ENCODE measurements around the gene PKP2. TPM values are rescaled to one million over a fixed set of nuclear protein-coding genes. Genes with fewer than 3 reads are reported as not detected.
"Not testable (repeated sequence)": the region's sequence is repeated elsewhere in the genome, so short reads cannot be mapped to it uniquely, and the experiment has no call there.

PKP2 gene
- total RNA-seq, 3 donors from 2014 or later, result 28.5 to 39.2 (median 32.5) TPM

DNA sequence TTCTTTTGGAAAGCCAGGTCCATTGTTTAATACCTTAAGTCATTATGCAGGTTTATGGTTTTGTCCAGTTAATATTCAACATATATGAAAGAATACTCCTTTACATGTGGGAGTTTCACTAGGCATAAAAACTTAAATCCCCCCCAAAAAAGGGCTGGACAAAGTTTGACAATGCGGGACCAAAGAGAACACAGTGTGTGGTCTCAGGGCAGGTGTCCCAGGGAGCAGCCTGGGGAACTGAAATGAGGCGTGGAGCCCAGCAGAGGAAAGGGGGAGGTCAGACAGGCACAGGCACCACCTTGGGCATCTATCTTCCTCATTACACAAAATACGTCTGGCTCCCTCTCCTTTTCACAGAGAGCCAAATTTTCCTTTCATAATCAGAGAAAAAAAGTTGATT lies 22.5 kb downstream of the PKP2 start:
- no peak for TF ChIP-seq POLR2A (IDR thresholded peaks at IDR 0.05)
- TF ChIP-seq POLR2AphosphoS5 (IDR thresholded peaks at IDR 0.05), result no peak
- no peak for TF ChIP-seq CTCF (IDR thresholded peaks at IDR 0.05)
- intact Hi-C loops (cut with DNase I; ENCODE audit: low total_unique reads), result no loop called here

GRCh38 chr12:32872416-32872815 lies 24.2 kb downstream of the PKP2 start:
- H3K4me1 ChIP-seq; H3K36me3 ChIP-seq; intact Hi-C loops (cut with DNase I; ENCODE audit: low total_unique reads); H3K9me3 ChIP-seq; H3K27me3 ChIP-seq; H3K27ac ChIP-seq; DNase-seq (ENCODE audit: low spot score in 2 of 2); H3K4me3 ChIP-seq: not testable (repeated sequence)

More for the DNA sequence above, 22.5 kb downstream of the PKP2 start:
- no peak for DNase-seq (ENCODE audit: low spot score in 2 of 2)
- no peak overlapping the region for H3K27ac ChIP-seq
- peaks cover 4% of the 10 kb centered on the region for H3K36me3 ChIP-seq
- no peak overlapping the region for H3K4me3 ChIP-seq
- no peaks in the 10 kb centered on the region for H3K27me3 ChIP-seq
- no peaks in the 10 kb centered on the region for H3K9me3 ChIP-seq
- H3K4me1 ChIP-seq, result no peaks in the 10 kb centered on the region

GRCh38 chr12:32870716-32871115 lies 25.9 kb downstream of the PKP2 start:
- no peaks in the 10 kb centered on the region for H3K4me1 ChIP-seq
- no peak overlapping the region for H3K4me3 ChIP-seq
- H3K27ac ChIP-seq, result no peak overlapping the region
- H3K36me3 ChIP-seq, result no peaks in the 10 kb centered on the region
- H3K27me3 ChIP-seq, result no peaks in the 10 kb centered on the region
- DNase-seq (ENCODE audit: low spot score in 2 of 2), result no peak
- TF ChIP-seq POLR2AphosphoS5 (IDR thresholded peaks at IDR 0.05) (no peak), POLR2A (IDR thresholded peaks at IDR 0.05) (no peak), CTCF (IDR thresholded peaks at IDR 0.05) (no peak)
- H3K9me3 ChIP-seq, result no peaks in the 10 kb centered on the region
- intact Hi-C loops (cut with DNase I; ENCODE audit: low total_unique reads), result no loop called here

DNA sequence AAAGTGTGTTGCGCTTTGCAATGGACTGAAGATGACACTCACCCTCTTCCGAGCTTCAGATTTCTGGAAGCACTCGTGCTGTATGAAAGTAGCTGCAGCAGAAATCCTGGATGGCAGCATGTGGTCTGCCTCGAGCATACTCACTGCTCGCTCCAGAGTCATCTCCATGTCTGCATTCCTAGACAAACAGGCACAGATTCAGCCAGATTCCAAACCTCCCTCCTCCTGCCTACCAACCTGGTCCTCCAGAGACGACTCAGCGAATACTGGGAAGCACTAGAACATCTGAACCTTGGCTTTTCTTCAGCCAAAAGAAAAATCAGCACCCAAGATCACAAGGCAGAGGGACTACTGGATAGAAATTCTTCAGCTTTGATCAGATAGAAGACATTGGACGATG lies 27.7 kb downstream of the PKP2 start:
- no peak for DNase-seq (ENCODE audit: low spot score in 2 of 2)
- intact Hi-C loops (cut with DNase I; ENCODE audit: low total_unique reads), result no loop called here
- Histone ChIP-seq H3K4me3 (no peak overlapping the region), H3K27ac (no peak overlapping the region), H3K36me3 (no peaks in the 10 kb centered on the region), H3K4me1 (no peaks in the 10 kb centered on the region), H3K27me3 (no peaks in the 10 kb centered on the region), H3K9me3 (no peaks in the 10 kb centered on the region)
- TF ChIP-seq CTCF (IDR thresholded peaks at IDR 0.05), result no peak

DNA sequence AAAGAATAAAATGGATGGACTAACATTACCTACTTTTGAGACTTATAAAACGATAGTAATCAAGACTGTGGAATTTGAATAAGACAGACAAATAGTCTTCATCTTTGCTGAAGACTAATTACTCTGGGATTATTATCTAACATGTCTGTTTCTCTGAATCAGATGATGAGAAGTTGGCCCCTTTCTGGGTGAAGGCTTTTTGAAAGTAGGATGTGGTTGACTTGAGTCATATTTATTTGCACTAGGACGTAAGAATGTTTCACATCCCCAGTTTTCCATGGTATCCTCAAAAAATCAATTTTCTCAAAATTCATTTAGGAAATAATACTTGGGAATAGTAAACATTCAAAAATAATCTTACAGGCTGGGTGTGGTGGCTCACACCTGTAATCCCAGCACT lies 31.8 kb downstream of the PKP2 start:
- DNase-seq (ENCODE audit: low spot score in 2 of 2), result no peak
- no peak overlapping the region for H3K27ac ChIP-seq
- no peaks in the 10 kb centered on the region for H3K36me3 ChIP-seq
- no peak overlapping the region for H3K4me3 ChIP-seq
- TF ChIP-seq CTCF (IDR thresholded peaks at IDR 0.05) (no peak), POLR2A (IDR thresholded peaks at IDR 0.05) (no peak), POLR2AphosphoS5 (IDR thresholded peaks at IDR 0.05) (no peak)
- intact Hi-C loops (cut with DNase I; ENCODE audit: low total_unique reads), result no loop called here
- H3K4me1 ChIP-seq, result no peaks in the 10 kb centered on the region
- no peaks in the 10 kb centered on the region for H3K9me3 ChIP-seq
- H3K27me3 ChIP-seq, result no peaks in the 10 kb centered on the region

DNA sequence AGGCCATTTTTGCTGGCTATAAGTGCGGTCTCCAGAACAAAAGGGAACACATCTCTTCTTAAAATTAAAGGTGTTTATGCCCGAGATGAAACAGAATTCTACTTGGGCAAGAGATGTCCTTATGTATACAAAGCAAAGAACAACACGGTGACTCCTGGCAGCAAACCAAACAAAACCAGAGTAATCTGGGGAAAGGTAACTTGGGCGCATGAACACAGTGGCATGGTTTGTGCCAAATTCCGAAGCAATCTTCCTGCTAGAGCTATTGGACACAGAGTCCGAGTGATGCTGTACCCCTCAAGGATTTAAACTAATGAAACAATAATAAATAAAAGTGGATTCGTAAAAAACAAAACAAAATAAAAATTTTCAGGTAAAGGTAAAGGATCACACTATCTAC lies 33.4 kb downstream of the PKP2 start:
- H3K27me3 ChIP-seq, result no peaks in the 10 kb centered on the region
- H3K4me3 ChIP-seq, result no peak overlapping the region
- H3K36me3 ChIP-seq, result no peaks in the 10 kb centered on the region
- H3K4me1 ChIP-seq, result no peaks in the 10 kb centered on the region
- no peak for DNase-seq (ENCODE audit: low spot score in 2 of 2)
- TF ChIP-seq POLR2A (IDR thresholded peaks at IDR 0.05) (no peak), CTCF (IDR thresholded peaks at IDR 0.05) (no peak), POLR2AphosphoS5 (IDR thresholded peaks at IDR 0.05) (no peak)
- intact Hi-C loops (cut with DNase I; ENCODE audit: low total_unique reads), result no loop called here
- peak overlapping the region in 1 of 2 donors; percentile 6 for H3K27ac ChIP-seq
- H3K9me3 ChIP-seq, result no peaks in the 10 kb centered on the region

DNA sequence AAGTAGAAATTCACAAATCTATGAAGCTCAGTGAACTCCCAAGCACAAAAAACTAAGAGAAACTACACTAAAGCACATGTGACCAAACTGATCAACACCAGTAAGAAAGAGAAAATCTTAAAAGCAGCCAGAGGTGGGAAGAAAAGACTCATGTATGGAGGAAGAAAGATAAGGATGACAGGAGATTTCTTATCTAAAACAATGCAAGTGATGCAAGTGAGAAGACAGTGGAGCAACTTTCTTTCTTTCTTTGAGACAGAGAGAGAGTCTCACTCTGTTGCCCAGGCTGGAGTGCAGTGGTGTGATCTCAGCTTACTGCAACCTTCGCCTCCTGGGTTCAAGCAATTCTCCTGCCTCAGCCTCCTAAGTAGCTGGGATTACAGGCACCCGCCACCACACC lies 34.9 kb downstream of the PKP2 start:
- H3K27ac ChIP-seq; H3K36me3 ChIP-seq; intact Hi-C loops (cut with DNase I; ENCODE audit: low total_unique reads); H3K4me3 ChIP-seq; DNase-seq (ENCODE audit: low spot score in 2 of 2); H3K9me3 ChIP-seq; H3K27me3 ChIP-seq; H3K4me1 ChIP-seq: not testable (repeated sequence)

Data from breast epithelium (tissue), 4 donors.